ENCODE results near the gene RNF175.

The RNF175 gene

GRCh38 chr4:153788051-153788412, 28.2 kb upstream of the RNF175 start:
- Histone ChIP-seq H3K9me3 (replicated peaks in 1 of 11) (peaks cover 4 to 33% (median 29%) of the 10 kb centered on the region in 11 experiments; a peak in 20 of 22 replicates), H4K20me1 (peaks cover 0 to 42% (median 24%) of the 10 kb centered on the region in 11 experiments; a peak in 16 of 22 replicates), H3K36me3 (no peaks in the 10 kb centered on the region), H3K27ac (no peak overlapping the region), H3K27me3 (peaks cover 71 to 77% (median 72%) of the 10 kb centered on the region in 11 experiments), H3K4me1 (peaks cover 13 to 20% (median 16%) of the 10 kb centered on the region in 10 experiments), H3K9ac (no peak overlapping the region), H3K4me2 (peak overlapping the region; percentile 56 to 99 (median 89); a peak in 20 of 22 replicates), H3K4me3 (peak overlapping the region in 9 of 10 experiments; percentile 42 to 67 (median 54); a peak in 9 of 20 replicates)
- TF ChIP-seq Cebpa-rat (IDR thresholded peaks at IDR 0.05), result no peak

GRCh38 chr4:153787575-153787974, 27.8 kb upstream of the RNF175 start:
- H3K9me3 ChIP-seq (replicated peaks in 1 of 11), result peaks cover 4 to 29% (median 26%) of the 10 kb centered on the region in 11 experiments; a peak in 20 of 22 replicates
- peaks cover 0 to 42% (median 24%) of the 10 kb centered on the region in 11 experiments; a peak in 16 of 22 replicates for H4K20me1 ChIP-seq
- no peaks in the 10 kb centered on the region for H3K36me3 ChIP-seq
- no peak for TF ChIP-seq Cebpa-rat (IDR thresholded peaks at IDR 0.05)
- H3K4me1 ChIP-seq, result peaks cover 13 to 20% (median 16%) of the 10 kb centered on the region in 10 experiments
- no peak overlapping the region for H3K27ac ChIP-seq
- H3K9ac ChIP-seq, result no peak overlapping the region
- peak overlapping the region in 1 of 11 experiments; percentile 96; a peak in 1 of 22 replicates for H3K4me2 ChIP-seq
- peaks cover 67 to 72% (median 68%) of the 10 kb centered on the region in 11 experiments for H3K27me3 ChIP-seq
- no peak overlapping the region for H3K4me3 ChIP-seq

- peaks cover 0 to 24% (median 21%) of the 10 kb centered on the region in 11 experiments; a peak in 19 of 22 replicates for H3K9me3 ChIP-seq (replicated peaks in 1 of 11)
- no peak overlapping the region for H3K9ac ChIP-seq
- peaks cover 0 to 42% (median 24%) of the 10 kb centered on the region in 11 experiments; a peak in 16 of 22 replicates for H4K20me1 ChIP-seq
- no peaks in the 10 kb centered on the region for H3K36me3 ChIP-seq
- no peak overlapping the region for H3K4me3 ChIP-seq
- no peak overlapping the region for H3K27ac ChIP-seq
- H3K27me3 ChIP-seq, result peaks cover 62 to 68% (median 63%) of the 10 kb centered on the region in 11 experiments
- H3K4me2 ChIP-seq, result no peak overlapping the region
- H3K4me1 ChIP-seq, result peaks cover 13 to 20% (median 16%) of the 10 kb centered on the region in 10 experiments
- no peak for TF ChIP-seq Cebpa-rat (IDR thresholded peaks at IDR 0.05)
Observed at GRCh38 chr4:153787061-153787560, 27.3 kb upstream of the RNF175 start.

- Histone ChIP-seq H3K27me3 (peaks cover 52 to 58% (median 53%) of the 10 kb centered on the region in 11 experiments), H3K27ac (no peak overlapping the region), H3K4me3 (no peak overlapping the region), H3K4me2 (no peak overlapping the region), H4K20me1 (peaks cover 0 to 42% (median 24%) of the 10 kb centered on the region in 11 experiments; a peak in 16 of 22 replicates), H3K9ac (no peak overlapping the region), H3K4me1 (peaks cover 13 to 20% (median 17%) of the 10 kb centered on the region in 10 experiments), H3K36me3 (no peaks in the 10 kb centered on the region), H3K9me3 (replicated peaks in 1 of 11) (peaks cover 0 to 14% (median 11%) of the 10 kb centered on the region in 11 experiments; a peak in 18 of 22 replicates)
- TF ChIP-seq Cebpa-rat (IDR thresholded peaks at IDR 0.05), result no peak
Observed at GRCh38 chr4:153785910-153786721, 26.3 kb upstream of the RNF175 start.

- no peaks in the 10 kb centered on the region for H3K9me3 ChIP-seq (replicated peaks in 1 of 11)
- no peak overlapping the region for H3K9ac ChIP-seq
- H3K27ac ChIP-seq, result no peak overlapping the region
- H3K36me3 ChIP-seq, result no peaks in the 10 kb centered on the region
- peaks cover 12 to 28% (median 13%) of the 10 kb centered on the region in 10 experiments for H3K4me1 ChIP-seq
- H3K27me3 ChIP-seq, result peaks cover 33 to 39% (median 34%) of the 10 kb centered on the region in 11 experiments
- TF ChIP-seq Cebpa-rat (IDR thresholded peaks at IDR 0.05), result no peak
- peaks cover 0 to 30% (median 17%) of the 10 kb centered on the region in 11 experiments; a peak in 16 of 22 replicates for H4K20me1 ChIP-seq
- H3K4me2 ChIP-seq, result no peak overlapping the region
- no peak overlapping the region for H3K4me3 ChIP-seq
Observed at GRCh38 chr4:153784166-153784699, 24.4 kb upstream of the RNF175 start.

- H4K20me1 ChIP-seq, result peaks cover 0 to 13% (median under 1%) of the 10 kb centered on the region in 11 experiments; a peak in 10 of 22 replicates
- H3K9ac ChIP-seq, result no peak overlapping the region
- H3K27me3 ChIP-seq, result peaks cover 17 to 22% (median 18%) of the 10 kb centered on the region in 11 experiments
- TF ChIP-seq Cebpa-rat (IDR thresholded peaks at IDR 0.05), result no peak
- no peak overlapping the region for H3K4me2 ChIP-seq
- H3K4me3 ChIP-seq, result no peak overlapping the region
- H3K9me3 ChIP-seq (replicated peaks in 1 of 11), result peaks cover 0 to 11% (median 7%) of the 10 kb centered on the region in 11 experiments; a peak in 9 of 22 replicates
- H3K27ac ChIP-seq, result no peak overlapping the region
- no peaks in the 10 kb centered on the region for H3K36me3 ChIP-seq
- peaks cover 0 to 15% (median 0%) of the 10 kb centered on the region in 10 experiments; a peak in 6 of 20 replicates for H3K4me1 ChIP-seq
Observed at GRCh38 chr4:153782581-153782980, 22.8 kb upstream of the RNF175 start.

- H3K27me3 ChIP-seq, result peaks cover 10 to 15% (median 11%) of the 10 kb centered on the region in 11 experiments
- peaks cover 0 to 15% (median 0%) of the 10 kb centered on the region in 10 experiments; a peak in 6 of 20 replicates for H3K4me1 ChIP-seq
- H3K9me3 ChIP-seq (replicated peaks in 1 of 11), result peaks cover 0 to 11% (median 7%) of the 10 kb centered on the region in 11 experiments; a peak in 9 of 22 replicates
- H4K20me1 ChIP-seq, result peaks cover 0 to 8% (median 0%) of the 10 kb centered on the region in 11 experiments; a peak in 3 of 22 replicates
- H3K9ac ChIP-seq, result no peak overlapping the region
- H3K4me2 ChIP-seq, result no peak overlapping the region
- no peak for TF ChIP-seq Cebpa-rat (IDR thresholded peaks at IDR 0.05)
- no peak overlapping the region for H3K27ac ChIP-seq
- H3K4me3 ChIP-seq, result no peak overlapping the region
- H3K36me3 ChIP-seq, result no peaks in the 10 kb centered on the region
Observed at GRCh38 chr4:153781717-153782416, 22.0 kb upstream of the RNF175 start.

- TF ChIP-seq Cebpa-rat (IDR thresholded peaks at IDR 0.05), result no peak
- Histone ChIP-seq H3K27ac (no peak overlapping the region), H3K4me2 (peak overlapping the region in 2 of 11 experiments; percentile 25 to 43; a peak in 5 of 22 replicates), H4K20me1 (peaks cover 0 to 4% (median 0%) of the 10 kb centered on the region in 11 experiments; a peak in 2 of 22 replicates), H3K36me3 (no peaks in the 10 kb centered on the region), H3K27me3 (peaks cover 4 to 9% (median 5%) of the 10 kb centered on the region in 11 experiments), H3K4me1 (peaks cover 0 to 15% (median 0%) of the 10 kb centered on the region in 10 experiments; a peak in 6 of 20 replicates), H3K9ac (no peak overlapping the region), H3K4me3 (no peak overlapping the region), H3K9me3 (replicated peaks in 1 of 11) (peaks cover 0 to 11% (median 7%) of the 10 kb centered on the region in 11 experiments; a peak in 9 of 22 replicates)
Observed at GRCh38 chr4:153781280-153781679, 21.5 kb upstream of the RNF175 start.

All from BLaER1 treated with 17β-estradiol and CSF1 and Interleukin-3, amounts not matched to agents 10 nM and 100 nM (cell line).